ENCODE data around the gene VTI1A. TPM values are rescaled to one million over a fixed set of nuclear protein-coding genes. Genes with fewer than 3 reads are reported as not detected.

Gene VTI1A
- total RNA-seq, 4 donors from 2014 or later, result 27.0 to 61.3 (median 49.8) TPM

GRCh38 chr10:112614072-112614471 lies 167.1 kb downstream of the VTI1A start:
- intact Hi-C loops (cut with DNase I), result no loop called here
- 89 to 95% methylated on average over 6 of the region's 6 CpGs for WGBS, 2 donors
- TF ChIP-seq CTCF (IDR thresholded peaks at IDR 0.05), result no peak
- TF ChIP-seq POLR2A (IDR thresholded peaks at IDR 0.05), result no peak
- no peaks in the 10 kb centered on the region for H3K9me3 ChIP-seq
- H3K4me3 ChIP-seq, result no peak overlapping the region
- no peaks in the 10 kb centered on the region for H3K27me3 ChIP-seq
- H3K4me1 ChIP-seq, result no peaks in the 10 kb centered on the region
- DNase-seq, result no peak
- H3K36me3 ChIP-seq, result no peaks in the 10 kb centered on the region
- no peak overlapping the region for H3K27ac ChIP-seq

GRCh38 chr10:112614586-112614985 lies 167.6 kb downstream of the VTI1A start:
- H3K27ac ChIP-seq, result no peak overlapping the region

GRCh38 chr10:112615269-112615668 lies 168.3 kb downstream of the VTI1A start:
- Histone ChIP-seq H3K27me3 (no peaks in the 10 kb centered on the region), H3K36me3 (no peaks in the 10 kb centered on the region), H3K27ac (no peak overlapping the region), H3K4me3 (no peak overlapping the region), H3K4me1 (no peaks in the 10 kb centered on the region), H3K9me3 (no peaks in the 10 kb centered on the region)
- intact Hi-C loops (cut with DNase I), result no loop called here
- WGBS, 2 donors, result 73% methylated on average over 1 of the region's 1 CpG
- DNase-seq, result no peak
- TF ChIP-seq CTCF (IDR thresholded peaks at IDR 0.05), result no peak
- no peak for TF ChIP-seq POLR2A (IDR thresholded peaks at IDR 0.05)

More at GRCh38 chr10:112614586-112614985, 167.6 kb downstream of the VTI1A start:
- Histone ChIP-seq H3K4me1 (no peaks in the 10 kb centered on the region), H3K9me3 (no peaks in the 10 kb centered on the region), H3K36me3 (no peaks in the 10 kb centered on the region), H3K4me3 (no peak overlapping the region), H3K27me3 (no peaks in the 10 kb centered on the region)
- DNase-seq, result no peak
- intact Hi-C loops (cut with DNase I), result no loop called here
- WGBS, 2 donors, result 100% methylated on average over 1 of the region's 1 CpG
- TF ChIP-seq POLR2A (IDR thresholded peaks at IDR 0.05), result no peak
- TF ChIP-seq CTCF (IDR thresholded peaks at IDR 0.05), result no peak

GRCh38 chr10:112616647-112617046 lies 169.6 kb downstream of the VTI1A start:
- H3K4me3 ChIP-seq, result no peak overlapping the region
- no peak for TF ChIP-seq CTCF (IDR thresholded peaks at IDR 0.05)
- no peak for TF ChIP-seq POLR2A (IDR thresholded peaks at IDR 0.05)
- intact Hi-C loops (cut with DNase I), result no loop called here
- H3K36me3 ChIP-seq, result no peaks in the 10 kb centered on the region
- H3K9me3 ChIP-seq, result no peaks in the 10 kb centered on the region
- H3K27me3 ChIP-seq, result no peaks in the 10 kb centered on the region
- H3K27ac ChIP-seq, result no peak overlapping the region
- H3K4me1 ChIP-seq, result no peaks in the 10 kb centered on the region
- DNase-seq, result no peak

- H3K4me1 ChIP-seq, result no peaks in the 10 kb centered on the region
- no peak overlapping the region for H3K4me3 ChIP-seq
- 85 to 86% methylated on average over 3 of the region's 3 CpGs for WGBS, 2 donors
- TF ChIP-seq POLR2A (IDR thresholded peaks at IDR 0.05) (no peak), CTCF (IDR thresholded peaks at IDR 0.05) (no peak)
- intact Hi-C loops (cut with DNase I), result no loop called here
- no peak for DNase-seq
- no peaks in the 10 kb centered on the region for H3K27me3 ChIP-seq
- H3K9me3 ChIP-seq, result no peaks in the 10 kb centered on the region
- no peak overlapping the region for H3K27ac ChIP-seq
- no peaks in the 10 kb centered on the region for H3K36me3 ChIP-seq
Observed at GRCh38 chr10:112618814-112619213, 171.8 kb downstream of the VTI1A start.

All from esophagus squamous epithelium (tissue), 5 donors.